Measurements from ENCODE around the gene OARD1.
"Not testable (repeated sequence)": the region's sequence is repeated elsewhere in the genome, so short reads cannot be mapped to it uniquely, and the experiment has no call there.

The OARD1 gene

DNA sequence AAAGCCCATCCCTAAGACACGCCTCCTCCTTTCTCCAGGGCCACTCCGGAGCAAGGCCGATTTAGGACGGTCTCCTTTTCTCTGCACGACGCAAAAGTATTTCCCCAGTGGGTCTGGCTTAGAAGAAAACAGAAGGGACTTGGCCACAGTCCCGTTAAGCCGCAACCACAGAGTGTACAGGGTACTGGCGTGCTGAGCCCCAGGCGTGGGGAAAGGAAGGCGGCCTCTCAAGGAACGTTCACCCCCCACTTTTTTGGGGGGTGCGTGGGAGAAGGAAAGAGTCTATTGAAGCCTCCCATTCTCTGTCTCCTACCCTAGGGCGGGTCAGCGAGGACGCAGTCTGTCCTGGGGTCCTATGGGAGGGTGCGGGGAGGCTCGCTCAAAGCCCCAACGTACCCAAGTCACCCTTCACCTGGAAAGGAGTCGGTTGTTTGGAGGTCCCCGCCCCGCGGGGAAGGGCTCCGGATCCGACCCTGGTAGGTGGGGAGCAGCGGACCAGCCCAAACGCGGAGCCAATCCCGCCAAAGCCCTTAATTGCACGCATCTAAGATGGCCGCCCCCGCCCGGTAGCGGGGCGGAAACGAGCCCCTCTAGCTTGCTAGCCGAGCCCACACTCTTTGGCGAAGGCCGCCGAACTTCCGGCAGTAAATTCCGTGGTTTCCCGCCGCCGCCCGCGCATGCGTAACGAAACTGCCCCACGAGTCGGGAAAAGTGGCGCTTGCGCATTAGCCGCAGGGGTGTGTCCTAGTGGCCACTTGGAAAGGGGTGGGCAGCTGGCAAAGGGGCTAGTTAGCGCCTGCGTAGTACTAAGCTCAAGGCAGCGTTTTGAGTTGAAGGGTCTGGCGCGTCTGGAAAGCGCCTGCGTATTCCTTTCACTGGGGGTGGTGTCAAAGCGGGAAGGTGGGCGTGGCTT lies at the start of gene OARD1:
Gene OARD1 (minus strand): TSS at position 434 of the 913 bp plus-strand sequence. CDS start 722 bp downstream, outside the sequence.
- H3K4me1 Mint-ChIP-seq (ENCODE audit: low read depth), result peaks cover 53% of the 10 kb centered on the region
- peaks cover 80% of the 10 kb centered on the region for H3K36me3 Mint-ChIP-seq (ENCODE audit: low read depth)
- DNase-seq, result peak; percentile 100
- H3K9me3 Mint-ChIP-seq, result no peaks in the 10 kb centered on the region
- H3K27ac Mint-ChIP-seq, result peak within 1 kb of the TSS; percentile 99
- H3K4me3 Mint-ChIP-seq, result peak within 1 kb of the TSS; percentile 93
- H3K27me3 Mint-ChIP-seq, result no peaks in the 10 kb centered on the region

GRCh38 chr6:41120058-41120457 lies 47.9 kb upstream of the OARD1 start:
- no peaks in the 10 kb centered on the region for H3K4me1 Mint-ChIP-seq (ENCODE audit: low read depth)
- H3K27ac Mint-ChIP-seq, result no peak overlapping the region
- no peaks in the 10 kb centered on the region for H3K27me3 Mint-ChIP-seq
- H3K9me3 Mint-ChIP-seq, result no peaks in the 10 kb centered on the region
- no peak for DNase-seq
- peaks cover 42% of the 10 kb centered on the region for H3K36me3 Mint-ChIP-seq (ENCODE audit: low read depth)
- H3K4me3 Mint-ChIP-seq, result no peak overlapping the region

DNA sequence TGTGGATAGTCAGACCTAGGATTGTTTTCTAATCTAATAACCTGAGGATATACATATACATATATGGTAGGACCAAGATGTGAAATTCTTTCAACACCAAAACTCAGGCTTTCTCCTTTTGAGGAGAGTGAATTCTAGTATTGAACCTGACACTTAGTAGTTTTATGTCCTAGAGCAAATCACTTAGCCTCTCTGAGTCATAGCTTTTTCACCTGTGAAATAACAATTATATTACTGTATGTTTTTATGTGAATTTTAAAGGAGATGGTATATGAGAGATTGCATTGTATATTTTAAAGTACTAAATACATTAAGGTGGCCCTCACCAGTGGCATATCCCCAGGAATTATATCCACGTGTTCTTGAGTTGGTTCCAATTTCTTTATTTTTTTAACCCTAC lies 47.4 kb upstream of the OARD1 start:
- Mint-ChIP-seq H3K4me3 (no peak overlapping the region), H3K4me1 (ENCODE audit: low read depth) (no peaks in the 10 kb centered on the region), H3K27me3 (no peaks in the 10 kb centered on the region), H3K9me3 (no peaks in the 10 kb centered on the region), H3K36me3 (ENCODE audit: low read depth) (peaks cover 40% of the 10 kb centered on the region), H3K27ac (no peak overlapping the region)
- DNase-seq, result no peak

DNA sequence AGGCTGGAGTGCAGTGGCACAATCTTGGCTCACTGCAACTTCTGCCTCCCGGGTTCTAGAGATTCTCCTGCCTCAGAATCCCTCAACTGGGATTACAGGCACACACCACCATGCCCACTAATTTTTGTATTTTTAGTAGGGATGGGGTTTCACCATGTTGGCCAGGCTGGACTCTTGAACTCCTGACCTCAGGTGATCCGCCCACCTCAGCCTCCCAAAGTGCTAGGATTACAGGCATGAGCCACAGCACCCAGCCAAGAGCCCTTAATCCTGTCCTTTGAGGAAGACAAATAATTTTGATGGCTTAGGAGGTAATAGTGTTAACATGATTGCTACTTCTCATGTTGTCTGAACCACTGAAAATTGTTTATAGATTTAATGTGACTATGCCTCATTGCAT lies 42.9 kb upstream of the OARD1 start:
- not testable (repeated sequence) for H3K27ac Mint-ChIP-seq, DNase-seq

DNA sequence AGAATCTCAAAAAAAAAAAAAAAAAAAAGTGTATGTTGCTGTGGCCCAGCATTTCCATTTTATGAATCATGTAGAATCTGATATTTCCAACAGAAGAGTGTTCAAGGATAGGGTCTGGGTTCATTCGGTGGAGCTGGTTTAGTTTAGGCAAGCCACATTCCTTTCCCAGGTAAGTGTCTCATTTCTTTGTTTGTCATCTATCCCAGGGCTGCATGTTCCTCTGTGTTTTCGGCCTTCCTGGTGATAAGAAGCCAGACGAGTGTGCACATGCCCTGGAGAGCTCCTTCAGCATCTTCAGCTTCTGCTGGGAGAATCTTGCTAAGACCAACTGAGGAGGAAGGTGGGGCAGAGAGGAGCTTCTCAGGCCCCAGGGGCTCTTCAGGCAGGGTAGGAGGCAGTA lies 38.9 kb upstream of the OARD1 start:
- H3K9me3 Mint-ChIP-seq, result no peaks in the 10 kb centered on the region
- no peak overlapping the region for H3K27ac Mint-ChIP-seq
- H3K4me3 Mint-ChIP-seq, result no peak overlapping the region
- H3K36me3 Mint-ChIP-seq (ENCODE audit: low read depth), result peaks cover 16% of the 10 kb centered on the region
- H3K27me3 Mint-ChIP-seq, result no peaks in the 10 kb centered on the region
- DNase-seq, result no peak
- no peaks in the 10 kb centered on the region for H3K4me1 Mint-ChIP-seq (ENCODE audit: low read depth)

More for the DNA sequence above, 42.9 kb upstream of the OARD1 start:
- not testable (repeated sequence) for H3K4me3 Mint-ChIP-seq; H3K9me3 Mint-ChIP-seq; H3K4me1 Mint-ChIP-seq (ENCODE audit: low read depth); H3K27me3 Mint-ChIP-seq
- H3K36me3 Mint-ChIP-seq (ENCODE audit: low read depth), result peaks cover 21% of the 10 kb centered on the region

DNA sequence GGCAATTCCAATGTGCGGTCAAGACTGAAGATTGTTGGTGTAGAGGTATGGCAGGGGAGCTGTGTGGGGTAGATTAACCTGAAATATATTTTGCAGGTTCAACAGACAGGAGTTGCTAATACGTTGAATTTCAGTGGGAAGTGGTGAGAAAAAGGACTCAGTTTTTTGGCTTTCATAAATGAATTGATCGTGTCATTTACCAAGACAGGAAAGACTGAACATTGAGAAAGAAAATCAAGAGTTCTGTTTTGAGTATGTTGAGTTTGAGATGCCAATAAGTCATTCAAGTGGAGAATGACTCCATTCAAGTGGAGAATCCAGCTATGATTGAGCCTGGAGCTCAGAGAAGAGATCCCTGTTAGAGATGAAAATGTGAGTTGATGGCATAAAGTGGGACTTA lies 31.7 kb upstream of the OARD1 start:
- Mint-ChIP-seq H3K27me3 (no peaks in the 10 kb centered on the region), H3K4me3 (no peak overlapping the region), H3K27ac (no peak overlapping the region), H3K36me3 (ENCODE audit: low read depth) (peaks cover 35% of the 10 kb centered on the region), H3K9me3 (no peaks in the 10 kb centered on the region), H3K4me1 (ENCODE audit: low read depth) (peaks cover 2% of the 10 kb centered on the region)
- DNase-seq, result no peak

- Mint-ChIP-seq H3K27ac (no peak overlapping the region), H3K4me1 (ENCODE audit: low read depth) (peaks cover 3% of the 10 kb centered on the region), H3K9me3 (no peaks in the 10 kb centered on the region), H3K4me3 (no peak overlapping the region), H3K27me3 (no peaks in the 10 kb centered on the region), H3K36me3 (ENCODE audit: low read depth) (peaks cover 65% of the 10 kb centered on the region)
- no peak for DNase-seq
Measured at GRCh38 chr6:41100871-41101287, 28.7 kb upstream of the OARD1 start.

- no peak for DNase-seq
- Mint-ChIP-seq H3K36me3 (ENCODE audit: low read depth) (peaks cover 87% of the 10 kb centered on the region), H3K27me3 (no peaks in the 10 kb centered on the region), H3K9me3 (no peaks in the 10 kb centered on the region), H3K4me1 (ENCODE audit: low read depth) (peaks cover 3% of the 10 kb centered on the region), H3K27ac (peak overlapping the region; percentile 20), H3K4me3 (no peak overlapping the region)
Measured at GRCh38 chr6:41098366-41098765, 26.2 kb upstream of the OARD1 start.

DNA sequence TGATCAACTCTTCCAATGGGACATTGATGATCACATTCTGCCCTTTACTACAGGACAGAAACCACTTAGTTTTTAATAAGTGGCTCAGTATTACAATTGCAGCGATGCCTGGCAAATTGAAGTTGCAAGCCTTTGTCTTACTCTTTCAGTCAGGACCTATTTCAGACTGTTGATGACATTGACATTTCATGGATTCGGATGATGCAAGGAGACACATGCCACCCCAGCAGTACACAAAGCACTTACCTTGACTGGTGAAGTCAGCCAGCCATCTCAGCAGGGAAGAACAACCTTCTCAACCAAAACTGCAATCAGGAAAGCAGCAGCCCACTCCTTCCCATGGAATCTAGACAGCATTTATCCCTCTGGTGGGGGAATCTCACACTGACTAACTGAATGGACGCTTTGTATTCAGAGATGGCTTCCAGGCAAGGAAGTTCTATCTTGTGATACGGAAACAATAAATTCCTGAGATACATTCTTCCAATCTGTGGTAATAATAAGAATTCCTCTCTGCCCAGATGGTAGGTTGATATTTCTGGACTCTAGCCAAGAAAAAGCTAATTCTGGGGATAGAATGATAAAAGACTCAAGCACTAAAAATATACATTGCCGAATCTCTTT lies 25.4 kb upstream of the OARD1 start:
- Mint-ChIP-seq H3K4me1 (ENCODE audit: low read depth) (peaks cover 3% of the 10 kb centered on the region), H3K4me3 (no peak overlapping the region), H3K27ac (peak overlapping the region; percentile 22), H3K27me3 (no peaks in the 10 kb centered on the region), H3K9me3 (no peaks in the 10 kb centered on the region), H3K36me3 (ENCODE audit: low read depth) (peaks cover 95% of the 10 kb centered on the region)
- no peak for DNase-seq

DNA sequence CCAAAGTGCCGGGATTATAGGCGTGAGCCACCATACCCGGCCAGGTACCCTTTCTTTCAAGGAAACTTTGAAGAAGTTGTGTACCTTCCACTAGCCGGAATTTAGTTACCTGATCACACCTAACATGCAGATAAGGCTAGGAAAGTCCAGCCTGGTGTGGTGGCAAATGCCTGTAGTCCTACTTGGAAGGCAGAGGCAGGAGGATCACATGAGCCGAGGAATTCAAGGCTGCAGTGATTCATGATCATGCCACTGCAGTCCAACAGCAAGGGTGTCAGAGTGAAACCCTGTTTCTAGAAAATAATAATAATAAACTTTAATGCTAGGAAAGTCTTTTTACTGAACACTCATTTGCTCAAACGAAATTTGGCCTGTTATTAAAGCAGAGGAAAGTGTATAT lies 21.6 kb upstream of the OARD1 start:
- peaks cover under 1% of the 10 kb centered on the region for H3K4me1 Mint-ChIP-seq (ENCODE audit: low read depth)
- no peak for DNase-seq
- H3K27me3 Mint-ChIP-seq, result no peaks in the 10 kb centered on the region
- H3K27ac Mint-ChIP-seq, result no peak overlapping the region
- no peak overlapping the region for H3K4me3 Mint-ChIP-seq
- H3K36me3 Mint-ChIP-seq (ENCODE audit: low read depth), result peaks cover 95% of the 10 kb centered on the region
- H3K9me3 Mint-ChIP-seq, result no peaks in the 10 kb centered on the region

DNA sequence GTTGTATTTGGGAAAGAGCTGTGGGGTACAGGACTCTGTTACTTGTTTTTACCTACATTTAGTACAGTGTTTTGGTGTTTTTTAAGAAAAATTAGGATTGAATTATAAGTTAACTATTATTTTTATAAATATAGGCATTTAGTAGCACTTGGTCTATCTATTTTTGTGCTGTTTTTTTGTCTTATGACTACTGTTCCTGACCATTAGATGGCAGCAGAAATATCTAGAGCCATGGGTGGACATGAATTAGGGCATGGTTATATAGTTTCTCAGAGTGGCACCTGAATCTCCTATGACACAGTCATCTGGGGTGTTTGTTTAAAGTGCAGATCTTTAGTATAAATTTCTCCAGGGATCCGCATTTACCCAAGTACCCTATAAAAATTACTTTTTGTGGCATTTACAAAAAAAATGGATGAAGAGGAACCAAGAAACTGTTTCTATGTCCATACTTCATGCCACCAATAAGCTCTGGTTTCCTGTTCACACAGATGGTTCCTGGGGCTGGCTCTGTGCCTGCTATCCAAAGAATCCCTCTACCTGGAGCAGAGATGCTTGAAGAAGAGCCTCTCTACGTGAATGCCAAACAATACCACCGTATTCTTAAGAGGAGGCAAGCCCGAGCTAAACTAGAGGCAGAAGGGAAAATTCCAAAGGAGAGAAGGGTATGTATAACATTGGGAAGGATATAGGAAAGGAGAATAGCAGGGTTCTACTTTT lies 20.4 kb upstream of the OARD1 start:
- no peaks in the 10 kb centered on the region for H3K27me3 Mint-ChIP-seq
- H3K36me3 Mint-ChIP-seq (ENCODE audit: low read depth), result peaks cover 93% of the 10 kb centered on the region
- no peaks in the 10 kb centered on the region for H3K9me3 Mint-ChIP-seq
- H3K4me3 Mint-ChIP-seq, result no peak overlapping the region
- no peak for DNase-seq
- H3K4me1 Mint-ChIP-seq (ENCODE audit: low read depth), result no peaks in the 10 kb centered on the region
- H3K27ac Mint-ChIP-seq, result peak overlapping the region; percentile 78

- Mint-ChIP-seq H3K4me3 (no peak overlapping the region), H3K36me3 (ENCODE audit: low read depth) (peaks cover 93% of the 10 kb centered on the region), H3K4me1 (ENCODE audit: low read depth) (no peaks in the 10 kb centered on the region), H3K9me3 (no peaks in the 10 kb centered on the region), H3K27ac (no peak overlapping the region), H3K27me3 (no peaks in the 10 kb centered on the region)
- DNase-seq, result no peak
Measured at GRCh38 chr6:41090841-41091761, 18.9 kb upstream of the OARD1 start.

DNA sequence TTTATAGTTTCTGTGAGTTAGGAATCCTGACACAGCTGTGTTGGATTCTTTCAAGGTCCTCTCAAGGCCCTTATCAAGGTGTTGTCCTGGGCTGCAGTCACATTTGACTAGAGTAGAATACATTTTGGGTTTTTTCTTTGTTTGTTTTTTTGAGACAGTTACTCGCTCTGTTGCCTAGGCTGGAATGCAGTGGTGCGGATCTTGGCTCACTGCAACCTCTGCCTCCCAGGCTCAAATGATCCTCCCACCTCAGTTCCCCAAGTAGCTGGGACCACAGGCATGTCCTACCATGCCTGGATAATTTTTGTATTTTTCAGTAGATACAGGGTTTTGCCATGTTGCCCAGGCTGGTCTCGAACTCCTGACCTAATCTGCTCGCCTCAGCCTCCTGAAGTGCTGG lies 16.3 kb upstream of the OARD1 start:
- Mint-ChIP-seq H3K27me3 (no peaks in the 10 kb centered on the region), H3K36me3 (ENCODE audit: low read depth) (peaks cover 89% of the 10 kb centered on the region), H3K4me1 (ENCODE audit: low read depth) (peaks cover 10% of the 10 kb centered on the region), H3K4me3 (no peak overlapping the region), H3K27ac (no peak overlapping the region), H3K9me3 (no peaks in the 10 kb centered on the region)
- DNase-seq, result no peak

- Mint-ChIP-seq H3K36me3 (ENCODE audit: low read depth) (peaks cover 92% of the 10 kb centered on the region), H3K4me1 (ENCODE audit: low read depth) (peaks cover 35% of the 10 kb centered on the region), H3K27ac (no peak overlapping the region), H3K4me3 (no peak overlapping the region), H3K27me3 (no peaks in the 10 kb centered on the region), H3K9me3 (no peaks in the 10 kb centered on the region)
- DNase-seq, result no peak
Measured at GRCh38 chr6:41085182-41085581, 13.0 kb upstream of the OARD1 start.
